D721Med (cell line): ENCODE data around the gene SLC9A9.

ENCODE experiments used
- DNase-seq: peaks from one replicate; pipeline ENCODE4 v3.0.0; 2011; ENCODE audit warnings: low spot score; ENCODE audit not compliant: insufficient read length
- FAIRE-seq: peaks from 2 replicates; lab custom pipeline; 2011; peaks lifted over from hg19 to GRCh38; lab: Jason Lieb, UNC
- TF ChIP-seq, protein P1 (sequence below): IDR thresholded peaks from 2 replicates; pipeline ENCODE4 v1.5.1; 2012; ENCODE audit warnings: mild to moderate bottlenecking, control low read depth; ENCODE audit not compliant: insufficient read depth; ENCODE audit errors: missing control alignments

The SLC9A9 gene

DNA sequence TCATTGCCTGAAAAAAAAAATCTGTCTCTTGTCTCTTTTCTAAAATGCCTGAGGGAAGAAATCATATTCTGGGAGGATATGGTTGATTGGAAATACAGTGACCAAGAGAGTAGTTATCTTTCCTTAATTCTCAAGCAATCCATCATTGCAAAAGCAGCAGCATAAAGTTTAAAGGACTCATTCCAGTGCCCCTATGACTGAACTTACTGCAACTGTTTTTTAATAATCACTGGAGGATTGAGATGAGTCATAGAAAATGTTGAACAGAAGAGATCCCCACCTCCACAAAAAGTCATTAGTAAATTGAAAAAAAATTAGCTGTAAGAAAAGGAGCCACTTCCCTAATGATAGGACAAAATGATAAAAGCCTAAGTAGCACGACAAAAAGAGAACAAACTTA lies 121.5 kb downstream of the SLC9A9 start:
- TF ChIP-seq, protein P1, sequence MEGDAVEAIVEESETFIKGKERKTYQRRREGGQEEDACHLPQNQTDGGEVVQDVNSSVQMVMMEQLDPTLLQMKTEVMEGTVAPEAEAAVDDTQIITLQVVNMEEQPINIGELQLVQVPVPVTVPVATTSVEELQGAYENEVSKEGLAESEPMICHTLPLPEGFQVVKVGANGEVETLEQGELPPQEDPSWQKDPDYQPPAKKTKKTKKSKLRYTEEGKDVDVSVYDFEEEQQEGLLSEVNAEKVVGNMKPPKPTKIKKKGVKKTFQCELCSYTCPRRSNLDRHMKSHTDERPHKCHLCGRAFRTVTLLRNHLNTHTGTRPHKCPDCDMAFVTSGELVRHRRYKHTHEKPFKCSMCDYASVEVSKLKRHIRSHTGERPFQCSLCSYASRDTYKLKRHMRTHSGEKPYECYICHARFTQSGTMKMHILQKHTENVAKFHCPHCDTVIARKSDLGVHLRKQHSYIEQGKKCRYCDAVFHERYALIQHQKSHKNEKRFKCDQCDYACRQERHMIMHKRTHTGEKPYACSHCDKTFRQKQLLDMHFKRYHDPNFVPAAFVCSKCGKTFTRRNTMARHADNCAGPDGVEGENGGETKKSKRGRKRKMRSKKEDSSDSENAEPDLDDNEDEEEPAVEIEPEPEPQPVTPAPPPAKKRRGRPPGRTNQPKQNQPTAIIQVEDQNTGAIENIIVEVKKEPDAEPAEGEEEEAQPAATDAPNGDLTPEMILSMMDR: no peak
- FAIRE-seq (no peak), DNase-seq (no peak)

GRCh38 chr3:143720381-143720780 lies 127.9 kb downstream of the SLC9A9 start:
- FAIRE-seq (no peak), DNase-seq (no peak)
- TF ChIP-seq, protein P1: no peak

GRCh38 chr3:143718463-143718862 lies 129.8 kb downstream of the SLC9A9 start:
- DNase-seq (no peak), FAIRE-seq (no peak)
- TF ChIP-seq, protein P1: no peak

DNA sequence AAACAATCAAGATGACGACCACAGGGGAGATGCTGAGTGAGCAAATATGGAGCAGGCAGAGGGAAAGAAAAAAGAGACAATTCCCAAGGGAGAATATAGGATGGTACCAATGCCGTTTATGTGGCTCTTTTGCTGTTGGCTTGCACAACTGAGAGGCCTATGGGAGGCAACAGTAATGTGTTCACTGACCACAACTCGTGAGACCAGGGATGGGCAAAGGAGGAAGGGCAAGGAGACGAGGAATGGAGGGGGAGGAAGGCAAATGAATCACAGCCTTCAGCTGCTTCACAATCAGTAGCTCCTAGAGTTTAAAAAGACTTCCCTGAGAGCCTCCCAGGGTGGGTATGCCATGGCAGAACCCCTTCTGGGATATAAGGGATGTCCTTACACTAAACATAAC lies 131.5 kb downstream of the SLC9A9 start:
- DNase-seq (no peak), FAIRE-seq (no peak)
- TF ChIP-seq, protein P1: no peak

DNA sequence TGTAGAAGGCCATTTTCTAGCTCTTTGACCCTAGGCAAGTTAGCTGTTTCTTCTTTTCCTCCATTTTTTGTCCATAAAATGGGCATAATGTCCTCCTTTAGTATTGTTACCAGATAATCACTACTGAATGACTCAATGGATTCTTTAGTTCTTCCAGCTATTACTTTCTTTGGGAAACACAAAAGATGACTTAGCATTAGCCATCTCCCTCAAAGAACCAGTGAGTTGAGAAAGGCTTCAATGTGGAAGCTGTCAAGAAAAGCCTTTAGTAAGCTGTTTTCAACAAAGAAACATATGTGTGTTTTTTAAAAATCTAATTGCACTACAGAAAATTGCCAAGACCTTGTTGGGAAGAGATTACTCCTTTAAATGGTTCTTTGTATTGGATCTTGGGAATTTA lies 135.7 kb downstream of the SLC9A9 start:
- DNase-seq: no peak
- FAIRE-seq: no peak
- TF ChIP-seq, protein P1: no peak

DNA sequence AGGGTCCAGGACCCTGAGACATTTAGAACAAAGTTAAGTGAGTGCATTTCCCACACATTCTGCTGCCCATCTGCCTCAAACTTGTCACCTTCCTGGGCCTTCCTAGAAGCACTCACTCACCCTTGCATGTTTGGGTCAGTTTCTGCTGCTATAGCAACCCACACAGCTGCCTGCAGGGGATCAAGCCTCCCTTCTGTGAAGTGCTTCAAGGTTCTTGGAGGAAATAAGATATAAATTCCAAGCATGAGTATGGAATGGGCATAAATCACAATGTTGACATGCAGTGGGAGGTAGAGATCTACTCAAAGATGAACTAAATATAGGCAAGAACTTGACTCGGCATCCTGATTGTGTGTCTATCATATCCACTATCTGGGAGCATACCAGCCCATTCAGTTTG lies 140.4 kb downstream of the SLC9A9 start:
- FAIRE-seq: no peak
- TF ChIP-seq, protein P1: no peak
- no peak for DNase-seq

DNA sequence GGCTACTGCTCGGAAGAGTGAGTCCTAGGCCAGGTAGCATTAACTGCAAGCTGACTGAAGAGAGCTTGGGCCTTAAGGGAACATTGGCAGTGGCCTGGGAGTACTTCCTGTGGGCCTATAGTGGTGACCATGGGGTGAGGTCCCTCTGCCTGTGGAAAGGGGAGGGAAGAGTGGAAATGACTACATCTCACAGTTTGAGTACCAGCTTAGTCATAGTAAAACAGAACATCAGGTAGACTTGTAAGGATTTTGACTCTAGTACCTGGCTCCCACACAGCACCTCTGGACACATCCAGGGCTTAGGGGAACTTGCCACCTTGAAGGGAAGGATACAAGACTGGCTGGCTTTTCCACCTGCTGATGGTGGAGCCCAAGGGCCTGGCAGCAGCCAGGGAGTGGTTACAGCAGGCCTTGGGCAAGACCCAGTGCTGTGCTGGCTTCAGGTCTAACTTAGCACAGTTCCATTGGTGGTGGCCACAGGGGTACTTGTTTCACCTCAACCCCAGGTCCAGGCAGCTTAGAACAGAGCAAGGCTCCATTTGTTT lies 147.8 kb downstream of the SLC9A9 start:
- DNase-seq (no peak), FAIRE-seq (no peak)
- TF ChIP-seq, protein P1: no peak
